ENCODE data around the gene IGFL3. TPM values are rescaled to one million over a fixed set of nuclear protein-coding genes. Genes with fewer than 3 reads are reported as not detected.

IGFL3 gene
- total RNA-seq, 1 donor from 2014 or later = not detected

Other genes starting within 250 kb of the IGFL3 start
- 24.5 TPM for gene IRF2BP1, start 238.5 kb downstream of the IGFL3 start, total RNA-seq
- gene MYPOP, start 222.1 kb downstream of the IGFL3 start, total RNA-seq = 0.52 TPM
- not detected for gene NANOS2, start 209.9 kb downstream of the IGFL3 start, total RNA-seq
- 0.52 TPM for gene NOVA2, start 150.8 kb downstream of the IGFL3 start, total RNA-seq
- 4.2 TPM for gene CCDC61, start 129.2 kb downstream of the IGFL3 start, total RNA-seq
- gene PGLYRP1, start 101.6 kb downstream of the IGFL3 start, total RNA-seq = 2.1 TPM
- gene IGFL4, start 83.7 kb downstream of the IGFL3 start, total RNA-seq = 3.1 TPM
- not detected for gene IGFL2, start 23.6 kb upstream of the IGFL3 start, total RNA-seq
- not detected for gene IGFL1, start 105.1 kb upstream of the IGFL3 start, total RNA-seq
- 79.3 TPM for gene HIF3A, start 172.4 kb upstream of the IGFL3 start, total RNA-seq
- 44.4 TPM for gene PPP5C, start 222.4 kb upstream of the IGFL3 start, total RNA-seq